Liver (tissue), 9 donors: ENCODE results near the gene ENGASE. TPM values are rescaled to one million over a fixed set of nuclear protein-coding genes. Genes with fewer than 3 reads are reported as not detected.

Experiments used
- DNase-seq: peaks from one replicate; pipeline ENCODE4 v3.0.0-alpha.2; 2017; ENCODE audit warnings: low spot score
- H3K27ac ChIP-seq, 2 donors: one replicate each; pipeline ENCODE4 v1.7.0; 2013; ENCODE audit warnings: inconsistent platforms in 2 of 2, low read length in 2 of 2, control low read depth in 1 of 2, low read depth in 1 of 2, mild to moderate bottlenecking in 1 of 2
- H3K27me3 ChIP-seq, 4 donors: one replicate each; pipeline versions ENCODE4 v1.6.1 to v1.7.0; 2013; ENCODE audit warnings: low read length in 3 of 4, inconsistent platforms in 1 of 4, mild to moderate bottlenecking in 1 of 4, moderate library complexity in 1 of 4; ENCODE audit not compliant: control insufficient read depth in 4 of 4, insufficient read depth in 4 of 4
- H3K36me3 ChIP-seq, 4 donors: one replicate each; pipeline versions ENCODE4 v1.6.1 to v1.7.0; 2013; ENCODE audit warnings: low read length in 3 of 4, mild to moderate bottlenecking in 3 of 4, low read depth in 1 of 4, moderate library complexity in 1 of 4; ENCODE audit not compliant: control insufficient read depth in 4 of 4, insufficient read depth in 3 of 4
- H3K4me1 ChIP-seq, 4 donors: one replicate each; pipeline versions ENCODE4 v1.6.1 to v1.7.0; 2013; ENCODE audit warnings: low read length in 3 of 4, mild to moderate bottlenecking in 3 of 4, moderate library complexity in 1 of 4; ENCODE audit not compliant: control insufficient read depth in 4 of 4, insufficient read depth in 4 of 4
- H3K4me3 ChIP-seq, 3 donors: one replicate each; pipeline versions ENCODE4 v1.6.1 to v1.7.0; 2013; ENCODE audit warnings: low read length in 3 of 3, control low read depth in 1 of 3, low read depth in 1 of 3, mild to moderate bottlenecking in 1 of 3
- H3K9ac ChIP-seq, 2 donors: one replicate each; pipeline ENCODE4 v1.7.0; 2013; ENCODE audit warnings: low read length in 2 of 2, mild to moderate bottlenecking in 2 of 2, moderate library complexity in 2 of 2, control low read depth in 1 of 2, low read depth in 1 of 2
- H3K9me3 ChIP-seq, 4 donors: one replicate each; pipeline versions ENCODE4 v1.6.1 to v1.7.0; 2013; ENCODE audit warnings: low read length in 3 of 4; ENCODE audit not compliant: control insufficient read depth in 4 of 4
- EGR1 ChIP-seq, 2 donors: IDR thresholded peaks; 2 replicates each; pipeline ENCODE4 v1.6.1; 2016 to 2018; ENCODE audit warnings: antibody characterized with exemption in 2 of 2, low read depth in 2 of 2
- FOXA1 ChIP-seq: IDR thresholded peaks from 2 replicates; pipeline ENCODE4 v1.6.1; 2016; ENCODE audit warnings: antibody characterized with exemption
- FOXA2 ChIP-seq: IDR thresholded peaks from 2 replicates; pipeline ENCODE4 v1.6.1; 2016; ENCODE audit warnings: antibody characterized with exemption
- GABPA ChIP-seq, 2 donors: IDR thresholded peaks in 1 of 2; conservative IDR thresholded peaks in 1 of 2; 2 replicates each; pipeline ENCODE4 v1.6.1; 2016; ENCODE audit warnings: antibody characterized with exemption in 2 of 2, mild to moderate bottlenecking in 1 of 2, moderate library complexity in 1 of 2
- JUND ChIP-seq, 2 donors: IDR thresholded peaks; 2 replicates each; pipeline ENCODE4 v1.6.1; 2016; ENCODE audit warnings: antibody characterized with exemption in 2 of 2
- NR2F2 ChIP-seq: IDR thresholded peaks from 2 replicates; pipeline ENCODE4 v1.6.1; 2016; ENCODE audit warnings: antibody characterized with exemption
- RAD21 ChIP-seq, 2 donors: IDR thresholded peaks; 2 replicates each; pipeline ENCODE4 v1.6.1; 2016; ENCODE audit warnings: antibody characterized with exemption in 2 of 2, mild to moderate bottlenecking in 2 of 2
- RXRA ChIP-seq, 2 donors: IDR thresholded peaks; 2 replicates each; pipeline ENCODE4 v1.6.1; 2017 to 2018; ENCODE audit warnings: antibody characterized with exemption in 2 of 2, mild to moderate bottlenecking in 1 of 2
- SP1 ChIP-seq: IDR thresholded peaks from 2 replicates; pipeline ENCODE4 v1.6.1; 2018; ENCODE audit warnings: antibody characterized with exemption, mild to moderate bottlenecking
- TAF1 ChIP-seq: conservative IDR thresholded peaks from 2 replicates; pipeline ENCODE4 v1.6.1; 2016; ENCODE audit warnings: antibody characterized with exemption, mild to moderate bottlenecking
- YY1 ChIP-seq: IDR thresholded peaks from 2 replicates; pipeline ENCODE4 v1.6.1; 2016; ENCODE audit warnings: antibody characterized with exemption, mild to moderate bottlenecking
- WGBS: extraction: QIAGEN DNeasy Blood & Tissue Kit; methylation state at CpG from one replicate; pipeline ENCODE4 v1.1.7; 2013; 5-methylcytosine and 5-hydroxymethylcytosine counted together
- polyA plus RNA-seq, 2 donors: library from polyadenylated mRNA; stranded (reverse) in 1 of 2; unstranded in 1 of 2; fragments of 200-250 nt in 1 of 2; fragments of >200 nt in 1 of 2; fragmentation: Nextera tagmentation in 1 of 2; extraction: Ambion mirVana in 1 of 2; gene quantifications; one replicate each; pipeline versions ENCODE4 v1.2.1 to v1.2.3, GENCODE V29; 2013 to 2015
- total RNA-seq, 2 donors: library from RNA; depleted of rRNA; stranded (reverse); fragments of >200 nt; gene quantifications; one replicate each; pipeline ENCODE4 v1.2.3, GENCODE V29; 2014
- TF ChIP-seq, protein P1 (sequence below): IDR thresholded peaks from 2 replicates; pipeline ENCODE4 v1.6.1; 2016; ENCODE audit warnings: antibody characterized with exemption
- TF ChIP-seq, protein P2 (sequence below): IDR thresholded peaks from 2 replicates; pipeline ENCODE4 v1.6.1; 2016; ENCODE audit warnings: antibody characterized with exemption, mild to moderate bottlenecking
- TF ChIP-seq, protein P3 (sequence below): fragments of 150-350 bp; IDR thresholded peaks from 2 replicates; pipeline ENCODE4 v1.5.1; 2017; ENCODE audit warnings: improper control_type of control experiment, low read depth, low read length; ENCODE audit not compliant: missing input control
- TF ChIP-seq, protein P4 (sequence below): IDR thresholded peaks from 2 replicates; pipeline ENCODE4 v1.6.1; 2016; ENCODE audit warnings: antibody characterized with exemption
- TF ChIP-seq, protein P5 (sequence below): IDR thresholded peaks from 2 replicates; pipeline ENCODE4 v1.6.1; 2016; ENCODE audit warnings: antibody characterized with exemption
- donor health status: healthy.
- donor health status: healthy.
- donor health status: healthy.
- donor health status: healthy.
- donor health status: healthy.

The ENGASE gene
- total and polyA plus RNA-seq, 4 donors = 5.2 to 33.6 (median 7.8) TPM

DNA sequence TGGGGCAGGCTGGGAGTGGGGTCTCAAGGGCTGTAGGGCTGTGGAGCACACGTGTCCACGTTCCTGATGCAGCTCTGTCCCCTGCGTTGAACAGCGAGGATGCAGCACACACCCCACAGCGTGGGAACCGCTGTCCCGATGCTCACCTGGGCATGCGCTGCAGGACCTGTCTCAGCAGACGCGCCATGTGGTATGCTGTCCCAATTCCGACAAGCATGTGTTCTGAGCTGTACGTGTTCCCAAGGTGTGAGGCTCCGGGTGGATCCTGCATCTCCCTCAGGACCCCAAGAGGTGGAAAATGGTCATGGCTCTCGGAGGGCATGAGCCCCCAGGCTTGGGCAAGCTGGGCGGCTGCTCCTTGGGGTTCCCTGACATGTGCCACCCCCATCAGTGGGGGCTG is 34.2 kb downstream of the ENGASE start:
- no peak overlapping the region for H3K9ac ChIP-seq
- H3K27me3 ChIP-seq = peaks cover 0 to 2% (median 0%) of the 10 kb centered on the region in 4 donors
- no peak for TF ChIP-seq FOXA1
- no peak for TF ChIP-seq SP1
- no peak for TF ChIP-seq RXRA (IDR thresholded peaks at IDR 0.05)
- TF ChIP-seq, protein P1, sequence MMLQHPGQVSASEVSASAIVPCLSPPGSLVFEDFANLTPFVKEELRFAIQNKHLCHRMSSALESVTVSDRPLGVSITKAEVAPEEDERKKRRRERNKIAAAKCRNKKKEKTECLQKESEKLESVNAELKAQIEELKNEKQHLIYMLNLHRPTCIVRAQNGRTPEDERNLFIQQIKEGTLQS = no peak
- no peak for TF ChIP-seq NR2F2
- no peak for TF ChIP-seq GABPA (IDR thresholded peaks at IDR 0.05 in 1 of 2, conservative IDR thresholded peaks at IDR 0.05 in 1 of 2)
- TF ChIP-seq EGR1 (IDR thresholded peaks at IDR 0.05; ENCODE audit: low read depth in 2 of 2) = no peak
- no peak for TF ChIP-seq JUND (IDR thresholded peaks at IDR 0.05)
- TF ChIP-seq, protein P2, sequence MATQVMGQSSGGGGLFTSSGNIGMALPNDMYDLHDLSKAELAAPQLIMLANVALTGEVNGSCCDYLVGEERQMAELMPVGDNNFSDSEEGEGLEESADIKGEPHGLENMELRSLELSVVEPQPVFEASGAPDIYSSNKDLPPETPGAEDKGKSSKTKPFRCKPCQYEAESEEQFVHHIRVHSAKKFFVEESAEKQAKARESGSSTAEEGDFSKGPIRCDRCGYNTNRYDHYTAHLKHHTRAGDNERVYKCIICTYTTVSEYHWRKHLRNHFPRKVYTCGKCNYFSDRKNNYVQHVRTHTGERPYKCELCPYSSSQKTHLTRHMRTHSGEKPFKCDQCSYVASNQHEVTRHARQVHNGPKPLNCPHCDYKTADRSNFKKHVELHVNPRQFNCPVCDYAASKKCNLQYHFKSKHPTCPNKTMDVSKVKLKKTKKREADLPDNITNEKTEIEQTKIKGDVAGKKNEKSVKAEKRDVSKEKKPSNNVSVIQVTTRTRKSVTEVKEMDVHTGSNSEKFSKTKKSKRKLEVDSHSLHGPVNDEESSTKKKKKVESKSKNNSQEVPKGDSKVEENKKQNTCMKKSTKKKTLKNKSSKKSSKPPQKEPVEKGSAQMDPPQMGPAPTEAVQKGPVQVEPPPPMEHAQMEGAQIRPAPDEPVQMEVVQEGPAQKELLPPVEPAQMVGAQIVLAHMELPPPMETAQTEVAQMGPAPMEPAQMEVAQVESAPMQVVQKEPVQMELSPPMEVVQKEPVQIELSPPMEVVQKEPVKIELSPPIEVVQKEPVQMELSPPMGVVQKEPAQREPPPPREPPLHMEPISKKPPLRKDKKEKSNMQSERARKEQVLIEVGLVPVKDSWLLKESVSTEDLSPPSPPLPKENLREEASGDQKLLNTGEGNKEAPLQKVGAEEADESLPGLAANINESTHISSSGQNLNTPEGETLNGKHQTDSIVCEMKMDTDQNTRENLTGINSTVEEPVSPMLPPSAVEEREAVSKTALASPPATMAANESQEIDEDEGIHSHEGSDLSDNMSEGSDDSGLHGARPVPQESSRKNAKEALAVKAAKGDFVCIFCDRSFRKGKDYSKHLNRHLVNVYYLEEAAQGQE = no peak
- TF ChIP-seq FOXA2 = no peak
- no peak for TF ChIP-seq TAF1
- TF ChIP-seq, protein P3, sequence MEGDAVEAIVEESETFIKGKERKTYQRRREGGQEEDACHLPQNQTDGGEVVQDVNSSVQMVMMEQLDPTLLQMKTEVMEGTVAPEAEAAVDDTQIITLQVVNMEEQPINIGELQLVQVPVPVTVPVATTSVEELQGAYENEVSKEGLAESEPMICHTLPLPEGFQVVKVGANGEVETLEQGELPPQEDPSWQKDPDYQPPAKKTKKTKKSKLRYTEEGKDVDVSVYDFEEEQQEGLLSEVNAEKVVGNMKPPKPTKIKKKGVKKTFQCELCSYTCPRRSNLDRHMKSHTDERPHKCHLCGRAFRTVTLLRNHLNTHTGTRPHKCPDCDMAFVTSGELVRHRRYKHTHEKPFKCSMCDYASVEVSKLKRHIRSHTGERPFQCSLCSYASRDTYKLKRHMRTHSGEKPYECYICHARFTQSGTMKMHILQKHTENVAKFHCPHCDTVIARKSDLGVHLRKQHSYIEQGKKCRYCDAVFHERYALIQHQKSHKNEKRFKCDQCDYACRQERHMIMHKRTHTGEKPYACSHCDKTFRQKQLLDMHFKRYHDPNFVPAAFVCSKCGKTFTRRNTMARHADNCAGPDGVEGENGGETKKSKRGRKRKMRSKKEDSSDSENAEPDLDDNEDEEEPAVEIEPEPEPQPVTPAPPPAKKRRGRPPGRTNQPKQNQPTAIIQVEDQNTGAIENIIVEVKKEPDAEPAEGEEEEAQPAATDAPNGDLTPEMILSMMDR = no peak
- TF ChIP-seq, protein P4, sequence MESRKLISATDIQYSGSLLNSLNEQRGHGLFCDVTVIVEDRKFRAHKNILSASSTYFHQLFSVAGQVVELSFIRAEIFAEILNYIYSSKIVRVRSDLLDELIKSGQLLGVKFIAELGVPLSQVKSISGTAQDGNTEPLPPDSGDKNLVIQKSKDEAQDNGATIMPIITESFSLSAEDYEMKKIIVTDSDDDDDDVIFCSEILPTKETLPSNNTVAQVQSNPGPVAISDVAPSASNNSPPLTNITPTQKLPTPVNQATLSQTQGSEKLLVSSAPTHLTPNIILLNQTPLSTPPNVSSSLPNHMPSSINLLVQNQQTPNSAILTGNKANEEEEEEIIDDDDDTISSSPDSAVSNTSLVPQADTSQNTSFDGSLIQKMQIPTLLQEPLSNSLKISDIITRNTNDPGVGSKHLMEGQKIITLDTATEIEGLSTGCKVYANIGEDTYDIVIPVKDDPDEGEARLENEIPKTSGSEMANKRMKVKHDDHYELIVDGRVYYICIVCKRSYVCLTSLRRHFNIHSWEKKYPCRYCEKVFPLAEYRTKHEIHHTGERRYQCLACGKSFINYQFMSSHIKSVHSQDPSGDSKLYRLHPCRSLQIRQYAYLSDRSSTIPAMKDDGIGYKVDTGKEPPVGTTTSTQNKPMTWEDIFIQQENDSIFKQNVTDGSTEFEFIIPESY = no peak
- TF ChIP-seq, protein P5, sequence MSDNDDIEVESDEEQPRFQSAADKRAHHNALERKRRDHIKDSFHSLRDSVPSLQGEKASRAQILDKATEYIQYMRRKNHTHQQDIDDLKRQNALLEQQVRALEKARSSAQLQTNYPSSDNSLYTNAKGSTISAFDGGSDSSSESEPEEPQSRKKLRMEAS = no peak
- no peak for TF ChIP-seq RAD21 (IDR thresholded peaks at IDR 0.05)
- TF ChIP-seq YY1 = no peak
- 76% methylated on average over 15 of the region's 15 CpGs for WGBS
- no peak overlapping the region for H3K27ac ChIP-seq
- DNase-seq = no peak
- H3K4me3 ChIP-seq = no peak overlapping the region
- no peaks in the 10 kb centered on the region for H3K4me1 ChIP-seq
- H3K36me3 ChIP-seq = no peaks in the 10 kb centered on the region
- no peaks in the 10 kb centered on the region for H3K9me3 ChIP-seq

DNA sequence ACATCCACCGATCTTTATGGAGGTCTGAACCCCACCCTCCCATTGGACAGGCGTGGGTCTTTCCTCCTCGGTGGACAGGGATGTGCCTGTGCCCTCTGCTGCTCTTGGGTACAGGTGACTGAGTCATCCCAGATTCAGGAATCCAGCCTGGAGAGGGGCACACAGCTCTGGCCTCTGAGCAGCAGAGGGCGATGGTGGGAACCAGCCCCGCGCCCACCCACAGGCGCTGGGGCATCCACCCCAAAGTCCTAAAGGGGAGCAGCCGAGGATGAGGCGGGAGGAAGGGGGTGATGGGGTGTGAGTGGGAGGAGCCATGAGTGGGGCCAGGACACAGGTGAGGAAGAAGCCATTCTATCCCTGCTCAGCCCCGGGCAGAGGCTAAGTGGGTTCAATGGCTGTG is 35.0 kb downstream of the ENGASE start:
- H3K36me3 ChIP-seq = no peaks in the 10 kb centered on the region
- TF ChIP-seq, protein P5 = no peak
- TF ChIP-seq, protein P4 = no peak
- TF ChIP-seq NR2F2 = no peak
- no peak for TF ChIP-seq EGR1 (IDR thresholded peaks at IDR 0.05; ENCODE audit: low read depth in 2 of 2)
- TF ChIP-seq, protein P3 = no peak
- TF ChIP-seq, protein P1 = no peak
- TF ChIP-seq GABPA (IDR thresholded peaks at IDR 0.05 in 1 of 2, conservative IDR thresholded peaks at IDR 0.05 in 1 of 2) = no peak
- H3K9ac ChIP-seq = no peak overlapping the region
- 37% methylated on average over 10 of the region's 10 CpGs for WGBS
- no peak overlapping the region for H3K27ac ChIP-seq
- no peak overlapping the region for H3K4me3 ChIP-seq
- H3K27me3 ChIP-seq = peaks cover 0 to 2% (median 0%) of the 10 kb centered on the region in 4 donors
- no peaks in the 10 kb centered on the region for H3K9me3 ChIP-seq
- no peaks in the 10 kb centered on the region for H3K4me1 ChIP-seq
- DNase-seq = no peak
